Stimulated activated CD8-positive, alpha-beta memory T cell treated with anti-CD3 and anti-CD28 coated beads, Interleukin-2, amount 100 ng/mL, for 1 hour (primary cell): ENCODE measurements around the gene TIMM9.
"Not testable (repeated sequence)": the region's sequence is repeated elsewhere in the genome, so short reads cannot be mapped to it uniquely, and the experiment has no call there.

Source experiments
- DNase-seq, 2 donors: peaks; one replicate each; pipeline ENCODE4 v3.0.0-alpha.2; 2020; ENCODE audit warnings: low read depth in 2 of 2

Gene TIMM9

GRCh38 chr14:58427281-58428117 lies at the start of gene TIMM9, which contains the start of gene KIAA0586:
Gene TIMM9, minus strand, starts transcription at chr14:58427531. Its CDS starts 15,586 bp downstream, at chr14:58411945.
Gene KIAA0586, plus strand, starts transcription at chr14:58427719. Its CDS starts 546 bp downstream, at chr14:58428265.
- DNase-seq = peak; percentile 89 to 90

- DNase-seq = no peak
Measured at GRCh38 chr14:58476320-58476719, 49.0 kb upstream of the TIMM9 start.

- no peak for DNase-seq
Measured at GRCh38 chr14:58469309-58469708, 42.0 kb upstream of the TIMM9 start.

GRCh38 chr14:58467575-58467974 lies 40.2 kb upstream of the TIMM9 start:
- DNase-seq = no peak

GRCh38 chr14:58466459-58466858 lies 39.1 kb upstream of the TIMM9 start:
- DNase-seq = no peak

GRCh38 chr14:58465421-58465820 lies 38.1 kb upstream of the TIMM9 start:
- DNase-seq = no peak

- no peak for DNase-seq
Measured at GRCh38 chr14:58464652-58465051, 37.3 kb upstream of the TIMM9 start.

- no peak for DNase-seq
Measured at GRCh38 chr14:58463147-58463546, 35.8 kb upstream of the TIMM9 start.

- DNase-seq = no peak
Measured at GRCh38 chr14:58460772-58461171, 33.4 kb upstream of the TIMM9 start.

GRCh38 chr14:58455593-58456265 lies 28.4 kb upstream of the TIMM9 start:
- DNase-seq = no peak

GRCh38 chr14:58444627-58445026 lies 17.3 kb upstream of the TIMM9 start:
- no peak for DNase-seq

GRCh38 chr14:58439476-58439875 lies 12.1 kb upstream of the TIMM9 start:
- DNase-seq = no peak

- DNase-seq = no peak
Measured at GRCh38 chr14:58430156-58430555, 2.8 kb upstream of the TIMM9 start.

GRCh38 chr14:58428118-58428683 lies 870 bp upstream of the TIMM9 start:
- no peak for DNase-seq

- DNase-seq = peak; percentile 5 to 19
Measured at GRCh38 chr14:58426670-58427280, 556 bp downstream of the TIMM9 start.

- not testable (repeated sequence) for DNase-seq
Measured at GRCh38 chr14:58416934-58417333, 10.4 kb downstream of the TIMM9 start.

GRCh38 chr14:58415636-58416547 lies 11.4 kb downstream of the TIMM9 start:
- no peak for DNase-seq

GRCh38 chr14:58414845-58415244 lies 12.5 kb downstream of the TIMM9 start:
- DNase-seq = no peak

GRCh38 chr14:58408681-58409215 lies 18.6 kb downstream of the TIMM9 start:
- no peak for DNase-seq

- DNase-seq = no peak
Measured at GRCh38 chr14:58401587-58401986, 25.7 kb downstream of the TIMM9 start.

GRCh38 chr14:58398895-58399294 lies 28.4 kb downstream of the TIMM9 start:
- DNase-seq = no peak
